HUES64 (cell line): Measurements from ENCODE around the gene SHLD2. TPM values are rescaled to one million over a fixed set of nuclear protein-coding genes. Genes with fewer than 3 reads are reported as not detected.

ENCODE experiments used
- H3K27ac ChIP-seq: 2 replicates; pipeline ENCODE4 v1.7.0; 2013; ENCODE audit warnings: low read depth, low read length, inconsistent platforms
- H3K27me3 ChIP-seq: 2 replicates; pipeline ENCODE4 v1.6.1; 2013; ENCODE audit warnings: mild to moderate bottlenecking, low read length; ENCODE audit not compliant: insufficient read depth
- H3K36me3 ChIP-seq: 2 replicates; pipeline ENCODE4 v1.6.1; 2013; ENCODE audit warnings: mild to moderate bottlenecking, low read length; ENCODE audit not compliant: insufficient read depth
- H3K4me1 ChIP-seq: 2 replicates; pipeline ENCODE4 v1.6.1; 2013; ENCODE audit warnings: mild to moderate bottlenecking, low read length, moderate library complexity; ENCODE audit not compliant: insufficient read depth
- H3K4me3 ChIP-seq: 2 replicates; pipeline ENCODE4 v1.5.1; 2013; ENCODE audit warnings: mild to moderate bottlenecking, low read length, moderate library complexity
- H3K9ac ChIP-seq: 2 replicates; pipeline ENCODE4 v1.6.1; 2013; ENCODE audit warnings: mild to moderate bottlenecking, low read depth, low read length
- H3K9me3 ChIP-seq: 2 replicates; pipeline ENCODE4 v1.6.1; 2013; ENCODE audit warnings: low read depth, low read length; ENCODE audit not compliant: insufficient read depth
- WGBS: fragments of 150-250, 120-280 bp; methylation state at CpG from one replicate; pipeline ENCODE4 v1.1.7; 2013; ENCODE audit warnings: missing lambda C conversion rate; 5-methylcytosine and 5-hydroxymethylcytosine counted together
- polyA plus RNA-seq, 2 experiments: library from polyadenylated mRNA; stranded (reverse); fragments of 50-300 nt; gene quantifications; one replicate each; pipeline ENCODE4 v1.2.3, GENCODE V29; 2013

Gene SHLD2
- 21.2 TPM for polyA plus RNA-seq (2013, experiment 1 of 2)
- polyA plus RNA-seq (2013, experiment 2 of 2), result 22.3 TPM

- H3K9me3 ChIP-seq, result no peaks in the 10 kb centered on the region
- H3K36me3 ChIP-seq, result peaks cover 27% of the 10 kb centered on the region
- peak within 1 kb of the TSS; percentile 91 for H3K9ac ChIP-seq
- WGBS, result under 1% methylated on average over 97 of the region's 111 CpGs
- H3K27me3 ChIP-seq, result no peaks in the 10 kb centered on the region
- peak within 1 kb of the TSS; percentile 77 for H3K4me3 ChIP-seq
- H3K27ac ChIP-seq, result peak within 1 kb of the TSS; percentile 87
- peaks cover 20% of the 10 kb centered on the region for H3K4me1 ChIP-seq
Observed at GRCh38 chr10:87094373-87095235, at the start of gene SHLD2, which contains the start of gene GLUD1. SHLD2 (plus strand) TSS chr10:87095206; CDS start chr10:87151355, 56,149 bp downstream. GLUD1 (minus strand) TSS chr10:87094843; CDS start chr10:87094769, 74 bp downstream.

- H3K27me3 ChIP-seq, result no peaks in the 10 kb centered on the region
- H3K27ac ChIP-seq, result no peak overlapping the region
- H3K9ac ChIP-seq, result no peak overlapping the region
- 93% methylated on average over 6 of the region's 6 CpGs for WGBS
- no peak overlapping the region for H3K4me3 ChIP-seq
- H3K36me3 ChIP-seq, result peaks cover 31% of the 10 kb centered on the region
- no peaks in the 10 kb centered on the region for H3K9me3 ChIP-seq
- H3K4me1 ChIP-seq, result no peaks in the 10 kb centered on the region
Observed at GRCh38 chr10:87045434-87045938, 49.5 kb upstream of the SHLD2 start.

- Histone ChIP-seq H3K4me1 (peaks cover 4% of the 10 kb centered on the region; the same call in 1 of the 2 replicates), H3K4me3 (no peak overlapping the region), H3K9me3 (no peaks in the 10 kb centered on the region), H3K36me3 (peaks cover 86% of the 10 kb centered on the region), H3K27me3 (no peaks in the 10 kb centered on the region), H3K27ac (no peak overlapping the region), H3K9ac (no peak overlapping the region)
- over 99% methylated on average over 3 of the region's 3 CpGs for WGBS
Observed at GRCh38 chr10:87053111-87053510, 41.9 kb upstream of the SHLD2 start.

- WGBS, result 96% methylated on average over 7 of the region's 7 CpGs
- peaks cover 4% of the 10 kb centered on the region; the same call in 1 of the 2 replicates for H3K4me1 ChIP-seq
- H3K27me3 ChIP-seq, result no peaks in the 10 kb centered on the region
- no peak overlapping the region for H3K4me3 ChIP-seq
- no peaks in the 10 kb centered on the region for H3K9me3 ChIP-seq
- H3K36me3 ChIP-seq, result peaks cover 89% of the 10 kb centered on the region
- no peak overlapping the region for H3K27ac ChIP-seq
- no peak overlapping the region for H3K9ac ChIP-seq
Observed at GRCh38 chr10:87053577-87054181, 41.3 kb upstream of the SHLD2 start.

- Histone ChIP-seq H3K4me3 (no peak overlapping the region), H3K36me3 (peaks cover 90% of the 10 kb centered on the region), H3K27ac (no peak overlapping the region), H3K9me3 (no peaks in the 10 kb centered on the region), H3K9ac (no peak overlapping the region), H3K4me1 (peaks cover 4% of the 10 kb centered on the region; the same call in 1 of the 2 replicates), H3K27me3 (no peaks in the 10 kb centered on the region)
- 74% methylated on average over 7 of the region's 7 CpGs for WGBS
Observed at GRCh38 chr10:87054373-87055295, 40.4 kb upstream of the SHLD2 start.

- H3K36me3 ChIP-seq, result peaks cover 90% of the 10 kb centered on the region
- H3K4me3 ChIP-seq, result no peak overlapping the region
- H3K9me3 ChIP-seq, result no peaks in the 10 kb centered on the region
- no peak overlapping the region for H3K27ac ChIP-seq
- 80% methylated on average over 1 of the region's 1 CpG for WGBS
- H3K4me1 ChIP-seq, result peaks cover 4% of the 10 kb centered on the region; the same call in 1 of the 2 replicates
- no peaks in the 10 kb centered on the region for H3K27me3 ChIP-seq
- no peak overlapping the region for H3K9ac ChIP-seq
Observed at GRCh38 chr10:87058171-87058570, 36.8 kb upstream of the SHLD2 start.

- Histone ChIP-seq H3K9ac (no peak overlapping the region), H3K4me1 (peaks cover 4% of the 10 kb centered on the region; the same call in 1 of the 2 replicates), H3K4me3 (no peak overlapping the region), H3K36me3 (peaks cover 89% of the 10 kb centered on the region), H3K9me3 (no peaks in the 10 kb centered on the region), H3K27ac (no peak overlapping the region), H3K27me3 (no peaks in the 10 kb centered on the region)
- 100% methylated on average over 1 of the region's 1 CpG for WGBS
Observed at GRCh38 chr10:87059401-87059800, 35.6 kb upstream of the SHLD2 start.

GRCh38 chr10:87060280-87060928 is 34.6 kb upstream of the SHLD2 start:
- H3K27me3 ChIP-seq, result no peaks in the 10 kb centered on the region
- H3K36me3 ChIP-seq, result peaks cover 88% of the 10 kb centered on the region
- H3K9ac ChIP-seq, result no peak overlapping the region
- peaks cover 2% of the 10 kb centered on the region; the same call in 1 of the 2 replicates for H3K4me1 ChIP-seq
- H3K4me3 ChIP-seq, result no peak overlapping the region
- no peak overlapping the region for H3K27ac ChIP-seq
- no peaks in the 10 kb centered on the region for H3K9me3 ChIP-seq
- WGBS, result 98% methylated on average over 6 of the region's 6 CpGs

- H3K4me3 ChIP-seq, result no peak overlapping the region
- H3K36me3 ChIP-seq, result peaks cover 94% of the 10 kb centered on the region
- no peak overlapping the region for H3K9ac ChIP-seq
- WGBS, result 78% methylated on average over 5 of the region's 5 CpGs
- no peaks in the 10 kb centered on the region for H3K9me3 ChIP-seq
- H3K27me3 ChIP-seq, result no peaks in the 10 kb centered on the region
- no peak overlapping the region for H3K27ac ChIP-seq
- H3K4me1 ChIP-seq, result no peaks in the 10 kb centered on the region
Observed at GRCh38 chr10:87064651-87065050, 30.4 kb upstream of the SHLD2 start.

- Histone ChIP-seq H3K9ac (no peak overlapping the region), H3K27ac (no peak overlapping the region), H3K27me3 (no peaks in the 10 kb centered on the region), H3K4me1 (no peaks in the 10 kb centered on the region), H3K9me3 (no peaks in the 10 kb centered on the region), H3K36me3 (peaks cover 85% of the 10 kb centered on the region), H3K4me3 (no peak overlapping the region)
- 96% methylated on average over 2 of the region's 2 CpGs for WGBS
Observed at GRCh38 chr10:87066178-87066577, 28.8 kb upstream of the SHLD2 start.
